Lung (tissue), 12 donors: Measurements from ENCODE around the gene PRR12. TPM values are rescaled to one million over a fixed set of nuclear protein-coding genes. Genes with fewer than 3 reads are reported as not detected.

Experiments used
- ATAC-seq: fragments of 200-7000 bp; cut with Tn5 transposase; one replicate; pipeline ENCODE4 v1.9.1; 2020; ENCODE audit warnings: moderate number of reproducible peaks; ENCODE audit not compliant: insufficient read depth, low FRiP score
- DNase-seq, 3 donors: peaks; one replicate each; pipeline ENCODE4 v3.0.0-alpha.2; 2013 to 2017
- H3K27ac ChIP-seq, 2 donors: one replicate each; pipeline ENCODE4 v1.5.1; 2013; ENCODE audit warnings: mild to moderate bottlenecking in 2 of 2, moderate library complexity in 2 of 2, control low read depth in 1 of 2, inconsistent platforms in 1 of 2, low read depth in 1 of 2, low read length in 1 of 2
- H3K27me3 ChIP-seq, 3 donors: one replicate each; pipeline ENCODE4 v1.5.1; 2013; ENCODE audit warnings: low read length in 2 of 3; ENCODE audit not compliant: control insufficient read depth in 3 of 3, insufficient read depth in 3 of 3
- H3K36me3 ChIP-seq, 4 donors: one replicate each; pipeline ENCODE4 v1.5.1; 2013; ENCODE audit warnings: low read length in 4 of 4, mild to moderate bottlenecking in 1 of 4, moderate library complexity in 1 of 4; ENCODE audit not compliant: control insufficient read depth in 4 of 4, insufficient read depth in 4 of 4
- H3K4me1 ChIP-seq, 5 donors: one replicate each; pipeline ENCODE4 v1.5.1; 2013; ENCODE audit warnings: low read length in 5 of 5, mild to moderate bottlenecking in 2 of 5, moderate library complexity in 1 of 5; ENCODE audit not compliant: control insufficient read depth in 5 of 5, insufficient read depth in 5 of 5
- H3K4me3 ChIP-seq: one replicate; pipeline ENCODE4 v1.5.1; 2013; ENCODE audit warnings: mild to moderate bottlenecking, control low read depth, moderate library complexity
- H3K9ac ChIP-seq, 2 donors: one replicate each; pipeline ENCODE4 v1.5.1; 2013; ENCODE audit warnings: low read length in 2 of 2, control low read depth in 1 of 2; ENCODE audit not compliant: insufficient read depth in 1 of 2
- H3K9me3 ChIP-seq, 4 donors: one replicate each; pipeline ENCODE4 v1.5.1; 2013; ENCODE audit warnings: low read length in 3 of 4, mild to moderate bottlenecking in 1 of 4, moderate library complexity in 1 of 4; ENCODE audit not compliant: control insufficient read depth in 4 of 4, insufficient read depth in 3 of 4
- WGBS, 2 donors: extraction: QIAGEN DNeasy Blood & Tissue Kit; methylation state at CpG; one replicate each; pipeline ENCODE4 v1.1.7; 2013; 5-methylcytosine and 5-hydroxymethylcytosine counted together
- polyA plus RNA-seq, 2 donors: library from polyadenylated mRNA; stranded (reverse); fragments of 200-250 nt; gene quantifications; one replicate each; pipeline ENCODE4 v1.2.1, GENCODE V29; 2013
- total RNA-seq, 2 donors: library from RNA; depleted of rRNA in 1 of 2; stranded (reverse); fragments of >200 nt in 1 of 2; gene quantifications; one replicate each; pipeline ENCODE4 v1.2.1, GENCODE V29; 2014 to 2021
- TF ChIP-seq, protein P1 (sequence below): IDR thresholded peaks from 2 replicates; pipeline ENCODE4 v1.5.1; 2012; ENCODE audit warnings: mild to moderate bottlenecking; ENCODE audit errors: control extremely low read depth, extremely low read depth
- donor health status: control.
- donor health status: control.
- donor health status: Bipolar disorder and iron deficiency.
- donor health status: healthy.
- donor health status: DM: yes; HTN: yes; CAD: no.

PRR12 gene
- total and polyA plus RNA-seq, 4 donors, result 7.6 to 32.4 (median 16.8) TPM

DNA sequence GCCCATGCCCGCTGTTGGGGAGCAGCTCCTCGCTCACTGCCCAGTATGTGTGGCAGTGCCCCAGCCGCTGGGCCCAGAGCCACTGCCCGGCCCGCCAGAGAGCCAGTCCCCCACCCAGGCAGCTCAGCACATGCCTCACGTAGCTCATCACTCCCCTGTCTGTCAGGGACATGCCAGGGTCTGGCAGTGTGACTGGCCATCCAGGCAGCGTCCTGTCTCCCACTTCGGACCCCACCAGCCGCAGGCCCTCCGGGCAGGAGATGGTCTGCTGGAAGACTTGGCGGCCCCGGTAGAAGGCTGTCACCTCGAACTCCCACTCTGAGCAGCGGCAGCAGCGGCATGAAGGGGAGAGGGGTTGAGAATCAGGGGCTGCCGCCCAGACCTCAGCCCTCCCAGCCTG is 71.0 kb downstream of the PRR12 start:
- Histone ChIP-seq H3K27ac (no peak overlapping the region), H3K4me1 (peaks cover 0 to 15% (median 8%) of the 10 kb centered on the region in 5 donors), H3K36me3 (peaks cover 11 to 57% (median 29%) of the 10 kb centered on the region in 4 donors), H3K4me3 (no peak overlapping the region), H3K9ac (no peak overlapping the region), H3K9me3 (no peaks in the 10 kb centered on the region), H3K27me3 (no peaks in the 10 kb centered on the region)
- no peak for DNase-seq
- ATAC-seq, result no peak
- TF ChIP-seq, protein P1, sequence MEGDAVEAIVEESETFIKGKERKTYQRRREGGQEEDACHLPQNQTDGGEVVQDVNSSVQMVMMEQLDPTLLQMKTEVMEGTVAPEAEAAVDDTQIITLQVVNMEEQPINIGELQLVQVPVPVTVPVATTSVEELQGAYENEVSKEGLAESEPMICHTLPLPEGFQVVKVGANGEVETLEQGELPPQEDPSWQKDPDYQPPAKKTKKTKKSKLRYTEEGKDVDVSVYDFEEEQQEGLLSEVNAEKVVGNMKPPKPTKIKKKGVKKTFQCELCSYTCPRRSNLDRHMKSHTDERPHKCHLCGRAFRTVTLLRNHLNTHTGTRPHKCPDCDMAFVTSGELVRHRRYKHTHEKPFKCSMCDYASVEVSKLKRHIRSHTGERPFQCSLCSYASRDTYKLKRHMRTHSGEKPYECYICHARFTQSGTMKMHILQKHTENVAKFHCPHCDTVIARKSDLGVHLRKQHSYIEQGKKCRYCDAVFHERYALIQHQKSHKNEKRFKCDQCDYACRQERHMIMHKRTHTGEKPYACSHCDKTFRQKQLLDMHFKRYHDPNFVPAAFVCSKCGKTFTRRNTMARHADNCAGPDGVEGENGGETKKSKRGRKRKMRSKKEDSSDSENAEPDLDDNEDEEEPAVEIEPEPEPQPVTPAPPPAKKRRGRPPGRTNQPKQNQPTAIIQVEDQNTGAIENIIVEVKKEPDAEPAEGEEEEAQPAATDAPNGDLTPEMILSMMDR, result no peak
- WGBS, 2 donors, result 93 to 96% methylated on average over 13 to 16 of the region's 16 CpGs

GRCh38 chr19:49663224-49663623 is 72.2 kb downstream of the PRR12 start:
- Histone ChIP-seq H3K4me3 (no peak overlapping the region), H3K9ac (no peak overlapping the region), H3K27me3 (no peaks in the 10 kb centered on the region), H3K4me1 (peaks cover 0 to 16% (median 8%) of the 10 kb centered on the region in 5 donors), H3K36me3 (peaks cover 7 to 47% (median 26%) of the 10 kb centered on the region in 4 donors), H3K9me3 (no peaks in the 10 kb centered on the region), H3K27ac (no peak overlapping the region)
- no peak for ATAC-seq
- DNase-seq, result no peak
- 92 to 98% methylated on average over 12 of the region's 12 CpGs for WGBS, 2 donors
- TF ChIP-seq, protein P1, result no peak

- TF ChIP-seq, protein P1, result peak; percentile 12
- 1% methylated on average over 53 of the region's 53 CpGs for WGBS, 2 donors
Observed at GRCh38 chr19:49664171-49665035, 73.4 kb downstream of the PRR12 start.

More at GRCh38 chr19:49664171-49665035, 73.4 kb downstream of the PRR12 start:
- H3K36me3 ChIP-seq, result peaks cover under 1 to 35% (median 19%) of the 10 kb centered on the region in 4 donors
- ATAC-seq, result peak; percentile 82
- peak; percentile 80 to 90 (median 86) for DNase-seq
- H3K9me3 ChIP-seq, result no peaks in the 10 kb centered on the region
- H3K9ac ChIP-seq, result peak overlapping the region; percentile 49 to 67
- peaks cover 0 to 16% (median 8%) of the 10 kb centered on the region in 5 donors for H3K4me1 ChIP-seq
- H3K27me3 ChIP-seq, result no peaks in the 10 kb centered on the region
- peak overlapping the region; percentile 72 to 94 for H3K27ac ChIP-seq
- H3K4me3 ChIP-seq, result peak overlapping the region; percentile 74
